Esophagus muscularis mucosa (tissue), 4 donors: ENCODE results near the gene RNF220. TPM values are rescaled to one million over a fixed set of nuclear protein-coding genes. Genes with fewer than 3 reads are reported as not detected.

Experiments
- DNase-seq: peaks from one replicate; pipeline ENCODE4 v3.0.0-alpha.2; 2017; ENCODE audit errors: extremely low spot score
- H3K27ac ChIP-seq, 4 donors: fragments of 200-600 bp; sonication (generic); replicated peaks in 1 of 4; 1 replicate in 3 of 4; 2 replicates in 1 of 4; pipeline ENCODE4 v1.5.1; 2016 to 2019; ENCODE audit warnings: mild to moderate bottlenecking in 1 of 4
- H3K27me3 ChIP-seq, 4 donors: fragments of 200-600 bp; sonication (generic); one replicate each; pipeline versions ENCODE4 v1.5.1 to v1.6.0; 2016 to 2019
- H3K36me3 ChIP-seq, 4 donors: fragments of 200-600 bp; sonication (generic); one replicate each; pipeline ENCODE4 v1.5.1; 2016 to 2019
- H3K4me1 ChIP-seq, 4 donors: fragments of 200-600 bp; sonication (generic); one replicate each; pipeline ENCODE4 v1.5.1; 2016 to 2019
- H3K4me3 ChIP-seq, 4 donors: fragments of 200-600 bp; sonication (generic); 1 replicate in 2 of 4; 2 replicates in 2 of 4; pipeline ENCODE4 v1.5.1; 2016 to 2019; ENCODE audit warnings: mild to moderate bottlenecking in 4 of 4, moderate library complexity in 1 of 4
- H3K9me3 ChIP-seq, 4 donors: fragments of 200-600 bp; sonication (generic); 1 replicate in 3 of 4; 2 replicates in 1 of 4; pipeline ENCODE4 v1.5.1; 2016 to 2019
- CTCF ChIP-seq, 3 experiments: fragments of 200-600 bp in 2 of 3; fragments of 450-650 bp in 1 of 3; sonication (generic) in 2 of 3; IDR thresholded peaks; one replicate each; pipeline ENCODE4 v1.5.1; 2017 to 2019; ENCODE audit warnings: antibody characterized with exemption in 3 of 3, mild to moderate bottlenecking in 2 of 3, moderate library complexity in 1 of 3
- EP300 ChIP-seq: sonication (generic); formaldehyde crosslinking; IDR thresholded peaks from one replicate; pipeline ENCODE4 v1.6.1; 2017; ENCODE audit warnings: antibody characterized with exemption
- POLR2A ChIP-seq: fragments of 450-650 bp; IDR thresholded peaks from one replicate; pipeline ENCODE4 v1.6.1; 2017; ENCODE audit warnings: antibody characterized with exemption, moderate library complexity, mild to moderate bottlenecking, low read depth
- POLR2AphosphoS5 ChIP-seq, 2 donors: sonication (generic); formaldehyde crosslinking; IDR thresholded peaks; one replicate each; pipeline ENCODE4 v1.6.1; 2017; ENCODE audit warnings: antibody characterized with exemption in 2 of 2
- WGBS: methylation state at CpG from one replicate; pipeline ENCODE4 v1.1.5; 2018; 5-methylcytosine and 5-hydroxymethylcytosine counted together
- intact Hi-C: fragments of 100-400 bp; cut with DNase I; formaldehyde crosslinking; loops from one replicate; pipeline ENCODE4 v1.15.1; 2023
- total RNA-seq, 4 donors: library from RNA; depleted of rRNA; stranded (reverse); fragments of >200 nt; gene quantifications; one replicate each; pipeline versions ENCODE4 v1.1.0 to v1.2.1, GENCODE V29; 2016

RNF220 gene
- total RNA-seq, 4 donors from 2014 or later = 112 to 157 (median 126) TPM

GRCh38 chr1:44611419-44611818, 206.4 kb downstream of the RNF220 start:
- TF ChIP-seq CTCF (IDR thresholded peaks at IDR 0.05) (no peak), POLR2A (no peak), POLR2AphosphoS5 (IDR thresholded peaks at IDR 0.05) (no peak), EP300 (no peak)
- H3K4me3 ChIP-seq = no peak overlapping the region
- no peaks in the 10 kb centered on the region for H3K9me3 ChIP-seq
- no peaks in the 10 kb centered on the region for H3K27me3 ChIP-seq
- no peak overlapping the region for H3K27ac ChIP-seq
- peaks cover 0 to 5% (median 0%) of the 10 kb centered on the region in 4 donors for H3K4me1 ChIP-seq
- WGBS = 81% methylated on average over 5 of the region's 5 CpGs
- intact Hi-C loops = no loop called here
- no peaks in the 10 kb centered on the region for H3K36me3 ChIP-seq
- no peak for DNase-seq

GRCh38 chr1:44611866-44612265, 206.8 kb downstream of the RNF220 start:
- Histone ChIP-seq H3K4me1 (peaks cover 2 to 10% (median 3%) of the 10 kb centered on the region in 4 donors), H3K4me3 (no peak overlapping the region), H3K36me3 (no peaks in the 10 kb centered on the region), H3K9me3 (no peaks in the 10 kb centered on the region), H3K27ac (no peak overlapping the region), H3K27me3 (peaks cover 0 to 3% (median 0%) of the 10 kb centered on the region in 4 donors)
- no peak for TF ChIP-seq POLR2AphosphoS5 (IDR thresholded peaks at IDR 0.05)
- TF ChIP-seq CTCF (IDR thresholded peaks at IDR 0.05) = no peak
- no peak for TF ChIP-seq EP300
- TF ChIP-seq POLR2A = no peak
- 76% methylated on average over 4 of the region's 4 CpGs for WGBS
- DNase-seq = no peak
- intact Hi-C loops = no loop called here

- Histone ChIP-seq H3K9me3 (no peaks in the 10 kb centered on the region), H3K27me3 (peaks cover 0 to 10% (median 0%) of the 10 kb centered on the region in 4 donors), H3K27ac (no peak overlapping the region), H3K4me3 (no peak overlapping the region), H3K36me3 (no peaks in the 10 kb centered on the region), H3K4me1 (peaks cover 8 to 31% (median 20%) of the 10 kb centered on the region in 4 donors)
- no peak for DNase-seq
- TF ChIP-seq CTCF (IDR thresholded peaks at IDR 0.05) (no peak), EP300 (no peak)
- 91% methylated on average over 6 of the region's 6 CpGs for WGBS
- intact Hi-C loops = no loop called here
Observed at GRCh38 chr1:44613941-44614340, 208.9 kb downstream of the RNF220 start.

GRCh38 chr1:44616284-44616990, 211.4 kb downstream of the RNF220 start:
- WGBS = 94% methylated on average over 3 of the region's 4 CpGs
- intact Hi-C loops = no loop called here
- Histone ChIP-seq H3K27ac (no peak overlapping the region), H3K4me3 (peak overlapping the region; percentile 44 to 61 (median 54)), H3K27me3 (peaks cover 0 to 10% (median 0%) of the 10 kb centered on the region in 4 donors), H3K4me1 (peaks cover 8 to 38% (median 29%) of the 10 kb centered on the region in 4 donors), H3K9me3 (no peaks in the 10 kb centered on the region), H3K36me3 (no peaks in the 10 kb centered on the region)
- DNase-seq = no peak
- TF ChIP-seq POLR2AphosphoS5 (IDR thresholded peaks at IDR 0.05) = no peak
- TF ChIP-seq CTCF (IDR thresholded peaks at IDR 0.05) = no peak
- TF ChIP-seq EP300 = no peak
- no peak for TF ChIP-seq POLR2A
